Muscle layer of duodenum (tissue), 2 donors: ENCODE data around the gene SHB.
A peak's percentile ranks its signal among the peaks of the same experiment; 100 is the strongest.
"Not testable (repeated sequence)": the region's sequence is repeated elsewhere in the genome, so short reads cannot be mapped to it uniquely, and the experiment has no call there.

Experiments used
- H3K27ac ChIP-seq: one replicate; pipeline ENCODE4 v1.7.0; 2013; ENCODE audit warnings: mild to moderate bottlenecking, low read length
- H3K27me3 ChIP-seq: one replicate; pipeline ENCODE4 v1.7.0; 2013; ENCODE audit warnings: low read depth, mild to moderate bottlenecking, control low read depth, low read length
- H3K36me3 ChIP-seq, 2 donors: one replicate each; pipeline ENCODE4 v1.7.0; 2013; ENCODE audit warnings: low read length in 2 of 2, control low read depth in 1 of 2, mild to moderate bottlenecking in 1 of 2; ENCODE audit not compliant: insufficient read depth in 2 of 2, control insufficient read depth in 1 of 2
- H3K4me1 ChIP-seq, 2 donors: one replicate each; pipeline ENCODE4 v1.7.0; 2013; ENCODE audit warnings: low read length in 2 of 2, mild to moderate bottlenecking in 2 of 2, control low read depth in 1 of 2, moderate library complexity in 1 of 2; ENCODE audit not compliant: insufficient read depth in 2 of 2, control insufficient read depth in 1 of 2
- H3K4me3 ChIP-seq, 2 donors: one replicate each; pipeline ENCODE4 v1.7.0; 2013; ENCODE audit warnings: low read length in 2 of 2, low read depth in 1 of 2, mild to moderate bottlenecking in 1 of 2
- H3K9me3 ChIP-seq, 2 donors: one replicate each; pipeline ENCODE4 v1.7.0; 2013; ENCODE audit warnings: low read length in 2 of 2, control low read depth in 1 of 2, mild to moderate bottlenecking in 1 of 2; ENCODE audit not compliant: control insufficient read depth in 1 of 2
- donor health status: healthy.

The SHB gene

GRCh38 chr9:38046661-38047300, 22.2 kb downstream of the SHB start:
- Histone ChIP-seq H3K27me3 (no peaks in the 10 kb centered on the region), H3K4me1 (peaks cover 5 to 23% of the 10 kb centered on the region in 2 donors), H3K27ac (peak overlapping the region; percentile 82), H3K4me3 (no peak overlapping the region), H3K36me3 (no peaks in the 10 kb centered on the region), H3K9me3 (no peaks in the 10 kb centered on the region)

- not testable (repeated sequence) for H3K36me3 ChIP-seq, H3K27ac ChIP-seq, H3K4me3 ChIP-seq, H3K27me3 ChIP-seq, H3K9me3 ChIP-seq
- peaks cover 5 to 23% of the 10 kb centered on the region in 2 donors for H3K4me1 ChIP-seq
Measured at GRCh38 chr9:38045939-38046338, 23.1 kb downstream of the SHB start.

GRCh38 chr9:38044706-38045105, 24.3 kb downstream of the SHB start:
- no peaks in the 10 kb centered on the region for H3K9me3 ChIP-seq
- H3K4me1 ChIP-seq: peaks cover 5 to 23% of the 10 kb centered on the region in 2 donors
- no peaks in the 10 kb centered on the region for H3K27me3 ChIP-seq
- H3K4me3 ChIP-seq: no peak overlapping the region
- no peaks in the 10 kb centered on the region for H3K36me3 ChIP-seq
- H3K27ac ChIP-seq: no peak overlapping the region

- Histone ChIP-seq H3K27me3 (no peaks in the 10 kb centered on the region), H3K4me3 (no peak overlapping the region), H3K36me3 (no peaks in the 10 kb centered on the region), H3K9me3 (no peaks in the 10 kb centered on the region), H3K27ac (no peak overlapping the region), H3K4me1 (peaks cover 5 to 30% of the 10 kb centered on the region in 2 donors)
Measured at GRCh38 chr9:38043931-38044623, 24.9 kb downstream of the SHB start.

GRCh38 chr9:38042626-38043357, 26.2 kb downstream of the SHB start:
- H3K4me3 ChIP-seq: no peak overlapping the region
- H3K36me3 ChIP-seq: no peaks in the 10 kb centered on the region
- H3K9me3 ChIP-seq: no peaks in the 10 kb centered on the region
- H3K27ac ChIP-seq: no peak overlapping the region
- peaks cover 6 to 32% of the 10 kb centered on the region in 2 donors for H3K4me1 ChIP-seq
- H3K27me3 ChIP-seq: no peaks in the 10 kb centered on the region

- Histone ChIP-seq H3K4me1 (peaks cover 6 to 26% of the 10 kb centered on the region in 2 donors), H3K36me3 (no peaks in the 10 kb centered on the region), H3K9me3 (no peaks in the 10 kb centered on the region), H3K27ac (no peak overlapping the region), H3K4me3 (no peak overlapping the region), H3K27me3 (no peaks in the 10 kb centered on the region)
Measured at GRCh38 chr9:38041564-38042243, 27.3 kb downstream of the SHB start.

- Histone ChIP-seq H3K4me3 (no peak overlapping the region), H3K27me3 (no peaks in the 10 kb centered on the region), H3K9me3 (no peaks in the 10 kb centered on the region), H3K27ac (no peak overlapping the region), H3K4me1 (peaks cover 6 to 26% of the 10 kb centered on the region in 2 donors), H3K36me3 (no peaks in the 10 kb centered on the region)
Measured at GRCh38 chr9:38039907-38040682, 28.9 kb downstream of the SHB start.

- no peaks in the 10 kb centered on the region for H3K36me3 ChIP-seq
- H3K9me3 ChIP-seq: no peaks in the 10 kb centered on the region
- no peaks in the 10 kb centered on the region for H3K27me3 ChIP-seq
- peaks cover 6 to 26% of the 10 kb centered on the region in 2 donors for H3K4me1 ChIP-seq
- H3K4me3 ChIP-seq: no peak overlapping the region
- no peak overlapping the region for H3K27ac ChIP-seq
Measured at GRCh38 chr9:38039090-38039906, 29.7 kb downstream of the SHB start.

GRCh38 chr9:38038307-38039089, 30.5 kb downstream of the SHB start:
- no peaks in the 10 kb centered on the region for H3K36me3 ChIP-seq
- H3K4me3 ChIP-seq: no peak overlapping the region
- no peaks in the 10 kb centered on the region for H3K9me3 ChIP-seq
- no peak overlapping the region for H3K27ac ChIP-seq
- H3K27me3 ChIP-seq: no peaks in the 10 kb centered on the region
- peaks cover 6 to 26% of the 10 kb centered on the region in 2 donors for H3K4me1 ChIP-seq

- Histone ChIP-seq H3K27me3 (no peaks in the 10 kb centered on the region), H3K27ac (no peak overlapping the region), H3K4me3 (no peak overlapping the region), H3K4me1 (peaks cover 6 to 22% of the 10 kb centered on the region in 2 donors), H3K36me3 (no peaks in the 10 kb centered on the region), H3K9me3 (no peaks in the 10 kb centered on the region)
Measured at GRCh38 chr9:38037981-38038306, 31.1 kb downstream of the SHB start.
